A549 (cell line): ENCODE measurements around the gene MAP1LC3B2.

Source experiments
- CHD2 ChIP-seq: fragments of 150-350 bp; IDR thresholded peaks from 2 replicates; pipeline ENCODE4 v1.6.1; 2014; ENCODE audit warnings: low read length; ENCODE audit not compliant: partially characterized antibody
- PHF8 ChIP-seq: fragments of 200-600 bp; sonication (generic); IDR thresholded peaks from 2 replicates; pipeline ENCODE4 v1.6.1; 2016; ENCODE audit warnings: low read depth, mild to moderate bottlenecking, antibody characterized with exemption, moderate library complexity, borderline replicate concordance
- POLR2A ChIP-seq: IDR thresholded peaks from 2 replicates; pipeline ENCODE4 v1.6.1; 2012; ENCODE audit warnings: mild to moderate bottlenecking, low read length
- RAD21 ChIP-seq, 2 experiments: fragments of >200 bp in 1 of 2; sonication (Bioruptor Twin) in 1 of 2; formaldehyde crosslinking in 1 of 2; IDR thresholded peaks in 1 of 2; conservative IDR thresholded peaks in 1 of 2; 2 replicates in 1 of 2; 3 replicates in 1 of 2; pipeline ENCODE4 v1.6.1; 2012 to 2018; ENCODE audit warnings: inconsistent platforms in 1 of 2
- SMC3 ChIP-seq: fragments of >200 bp; sonication (Bioruptor Twin); formaldehyde crosslinking; IDR thresholded peaks from 3 replicates; pipeline ENCODE4 v1.6.1; 2018; ENCODE audit warnings: inconsistent platforms
- ZNF302 ChIP-seq: fragments of 250-450 bp; sonication (Bioruptor Pico); IDR thresholded peaks from 2 replicates; pipeline ENCODE4 v1.9.0; 2021; ENCODE audit warnings: inconsistent platforms, mild to moderate bottlenecking, moderate library complexity
- TF ChIP-seq, protein P1 (sequence below): fragments of 150-350 bp; IDR thresholded peaks from 2 replicates; pipeline ENCODE4 v1.6.1; 2014; ENCODE audit warnings: low read depth, mild to moderate bottlenecking, low read length
- TF ChIP-seq, protein P2 (sequence below): fragments of 200-600 bp; sonication (generic); IDR thresholded peaks from 2 replicates; pipeline ENCODE4 v1.6.1; 2016; ENCODE audit warnings: antibody characterized with exemption, mild to moderate bottlenecking, moderate library complexity
- TF ChIP-seq, protein P3 (sequence below): IDR thresholded peaks from 2 replicates; pipeline ENCODE4 v1.6.1; 2012
- TF ChIP-seq, protein P4 (sequence below): fragments of >200 bp; sonication (Bioruptor Twin); formaldehyde crosslinking; IDR thresholded peaks from 3 replicates; pipeline ENCODE4 v1.5.1; 2016

DNA sequence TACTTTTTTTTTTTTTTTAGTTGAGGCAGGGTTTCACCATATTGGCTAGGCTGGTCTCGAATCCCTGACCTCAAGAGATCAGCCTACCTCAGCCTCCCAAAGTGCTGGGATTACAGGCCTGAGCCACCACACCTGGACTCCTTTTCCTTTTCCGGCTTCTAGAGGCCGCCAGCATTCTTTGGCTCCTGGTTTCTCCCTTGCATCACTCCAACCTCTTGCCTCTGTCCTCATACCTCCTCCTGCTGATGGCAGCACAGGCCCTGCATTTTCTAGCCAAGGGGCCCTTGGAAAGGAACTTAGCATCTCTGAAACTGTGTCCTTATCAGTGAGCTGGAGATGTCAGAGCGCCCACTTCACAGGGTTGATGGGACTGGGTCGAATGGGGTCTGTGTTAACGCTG lies 53.3 kb downstream of the MAP1LC3B2 start:
- TF ChIP-seq, protein P1, sequence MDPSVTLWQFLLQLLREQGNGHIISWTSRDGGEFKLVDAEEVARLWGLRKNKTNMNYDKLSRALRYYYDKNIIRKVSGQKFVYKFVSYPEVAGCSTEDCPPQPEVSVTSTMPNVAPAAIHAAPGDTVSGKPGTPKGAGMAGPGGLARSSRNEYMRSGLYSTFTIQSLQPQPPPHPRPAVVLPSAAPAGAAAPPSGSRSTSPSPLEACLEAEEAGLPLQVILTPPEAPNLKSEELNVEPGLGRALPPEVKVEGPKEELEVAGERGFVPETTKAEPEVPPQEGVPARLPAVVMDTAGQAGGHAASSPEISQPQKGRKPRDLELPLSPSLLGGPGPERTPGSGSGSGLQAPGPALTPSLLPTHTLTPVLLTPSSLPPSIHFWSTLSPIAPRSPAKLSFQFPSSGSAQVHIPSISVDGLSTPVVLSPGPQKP, result no peak
- no peak for TF ChIP-seq CHD2
- no peak for TF ChIP-seq POLR2A
- TF ChIP-seq, protein P2, sequence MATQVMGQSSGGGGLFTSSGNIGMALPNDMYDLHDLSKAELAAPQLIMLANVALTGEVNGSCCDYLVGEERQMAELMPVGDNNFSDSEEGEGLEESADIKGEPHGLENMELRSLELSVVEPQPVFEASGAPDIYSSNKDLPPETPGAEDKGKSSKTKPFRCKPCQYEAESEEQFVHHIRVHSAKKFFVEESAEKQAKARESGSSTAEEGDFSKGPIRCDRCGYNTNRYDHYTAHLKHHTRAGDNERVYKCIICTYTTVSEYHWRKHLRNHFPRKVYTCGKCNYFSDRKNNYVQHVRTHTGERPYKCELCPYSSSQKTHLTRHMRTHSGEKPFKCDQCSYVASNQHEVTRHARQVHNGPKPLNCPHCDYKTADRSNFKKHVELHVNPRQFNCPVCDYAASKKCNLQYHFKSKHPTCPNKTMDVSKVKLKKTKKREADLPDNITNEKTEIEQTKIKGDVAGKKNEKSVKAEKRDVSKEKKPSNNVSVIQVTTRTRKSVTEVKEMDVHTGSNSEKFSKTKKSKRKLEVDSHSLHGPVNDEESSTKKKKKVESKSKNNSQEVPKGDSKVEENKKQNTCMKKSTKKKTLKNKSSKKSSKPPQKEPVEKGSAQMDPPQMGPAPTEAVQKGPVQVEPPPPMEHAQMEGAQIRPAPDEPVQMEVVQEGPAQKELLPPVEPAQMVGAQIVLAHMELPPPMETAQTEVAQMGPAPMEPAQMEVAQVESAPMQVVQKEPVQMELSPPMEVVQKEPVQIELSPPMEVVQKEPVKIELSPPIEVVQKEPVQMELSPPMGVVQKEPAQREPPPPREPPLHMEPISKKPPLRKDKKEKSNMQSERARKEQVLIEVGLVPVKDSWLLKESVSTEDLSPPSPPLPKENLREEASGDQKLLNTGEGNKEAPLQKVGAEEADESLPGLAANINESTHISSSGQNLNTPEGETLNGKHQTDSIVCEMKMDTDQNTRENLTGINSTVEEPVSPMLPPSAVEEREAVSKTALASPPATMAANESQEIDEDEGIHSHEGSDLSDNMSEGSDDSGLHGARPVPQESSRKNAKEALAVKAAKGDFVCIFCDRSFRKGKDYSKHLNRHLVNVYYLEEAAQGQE, result no peak
- TF ChIP-seq ZNF302 (CRISPR knock-in tag), result no peak
- TF ChIP-seq, protein P3, sequence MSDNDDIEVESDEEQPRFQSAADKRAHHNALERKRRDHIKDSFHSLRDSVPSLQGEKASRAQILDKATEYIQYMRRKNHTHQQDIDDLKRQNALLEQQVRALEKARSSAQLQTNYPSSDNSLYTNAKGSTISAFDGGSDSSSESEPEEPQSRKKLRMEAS, result no peak
- TF ChIP-seq, protein P4, sequence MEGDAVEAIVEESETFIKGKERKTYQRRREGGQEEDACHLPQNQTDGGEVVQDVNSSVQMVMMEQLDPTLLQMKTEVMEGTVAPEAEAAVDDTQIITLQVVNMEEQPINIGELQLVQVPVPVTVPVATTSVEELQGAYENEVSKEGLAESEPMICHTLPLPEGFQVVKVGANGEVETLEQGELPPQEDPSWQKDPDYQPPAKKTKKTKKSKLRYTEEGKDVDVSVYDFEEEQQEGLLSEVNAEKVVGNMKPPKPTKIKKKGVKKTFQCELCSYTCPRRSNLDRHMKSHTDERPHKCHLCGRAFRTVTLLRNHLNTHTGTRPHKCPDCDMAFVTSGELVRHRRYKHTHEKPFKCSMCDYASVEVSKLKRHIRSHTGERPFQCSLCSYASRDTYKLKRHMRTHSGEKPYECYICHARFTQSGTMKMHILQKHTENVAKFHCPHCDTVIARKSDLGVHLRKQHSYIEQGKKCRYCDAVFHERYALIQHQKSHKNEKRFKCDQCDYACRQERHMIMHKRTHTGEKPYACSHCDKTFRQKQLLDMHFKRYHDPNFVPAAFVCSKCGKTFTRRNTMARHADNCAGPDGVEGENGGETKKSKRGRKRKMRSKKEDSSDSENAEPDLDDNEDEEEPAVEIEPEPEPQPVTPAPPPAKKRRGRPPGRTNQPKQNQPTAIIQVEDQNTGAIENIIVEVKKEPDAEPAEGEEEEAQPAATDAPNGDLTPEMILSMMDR, result no peak
- TF ChIP-seq PHF8, result no peak
- no peak for TF ChIP-seq RAD21 (conservative IDR thresholded peaks at IDR 0.05 in 1 of 2, IDR thresholded peaks at IDR 0.05 in 1 of 2)
- no peak for TF ChIP-seq SMC3
